Measurements from ENCODE around the gene SGSM2.
"Not testable (repeated sequence)": the region's sequence is repeated elsewhere in the genome, so short reads cannot be mapped to it uniquely, and the experiment has no call there.

The SGSM2 gene

GRCh38 chr17:2336852-2337543, at the start of gene SGSM2:
Gene SGSM2 (plus strand): TSS chr17:2337501. CDS start chr17:2337689, 188 bp downstream.
- DNase-seq (ENCODE audit: low read depth in 2 of 2) = no peak

- DNase-seq (ENCODE audit: low read depth in 2 of 2) = no peak
Measured at GRCh38 chr17:2289878-2290478, 47.3 kb upstream of the SGSM2 start.

- DNase-seq (ENCODE audit: low read depth in 2 of 2) = no peak
Measured at GRCh38 chr17:2292100-2292499, 45.2 kb upstream of the SGSM2 start.

DNA sequence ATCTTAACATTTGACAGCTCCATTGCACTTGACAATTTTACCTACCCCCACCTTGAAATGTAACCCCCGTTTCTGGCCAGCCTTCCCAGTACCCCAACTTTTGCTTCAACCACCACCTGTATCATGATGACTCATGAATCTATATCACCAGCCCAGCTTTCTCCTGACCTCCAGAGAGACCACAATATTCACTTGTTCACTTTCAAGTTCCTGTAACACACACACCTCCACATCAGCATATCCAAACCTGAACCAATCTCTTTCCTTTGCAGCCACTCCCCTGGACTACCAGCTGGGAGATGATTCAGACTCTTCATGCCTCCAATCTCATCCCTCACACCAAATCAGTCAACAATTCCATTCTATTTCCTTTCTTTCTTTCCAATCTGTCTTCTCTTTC, 41.7 kb upstream of the SGSM2 start:
- no peak for DNase-seq (ENCODE audit: low read depth in 2 of 2)

DNA sequence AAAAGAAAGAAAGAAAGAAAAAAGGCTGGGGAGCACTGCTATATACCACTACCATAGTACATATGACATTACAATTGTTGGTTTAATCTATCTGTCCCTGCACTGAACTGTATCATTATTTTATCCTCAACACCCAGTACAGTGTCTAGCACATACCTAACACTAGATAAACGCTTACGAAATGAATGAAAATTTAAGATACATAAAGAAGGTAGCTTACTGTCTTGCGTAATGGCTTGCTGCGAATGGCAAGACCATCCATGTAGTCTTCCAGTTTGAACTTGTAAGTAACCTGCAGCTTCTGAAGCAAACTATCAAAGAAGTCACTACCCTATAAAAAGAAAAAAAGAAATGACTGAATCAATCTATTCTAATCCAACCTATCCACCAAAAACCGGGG, 40.3 kb upstream of the SGSM2 start:
- DNase-seq (ENCODE audit: low read depth in 2 of 2) = no peak

- DNase-seq (ENCODE audit: low read depth in 2 of 2) = no peak
Measured at GRCh38 chr17:2299136-2299535, 38.2 kb upstream of the SGSM2 start.

DNA sequence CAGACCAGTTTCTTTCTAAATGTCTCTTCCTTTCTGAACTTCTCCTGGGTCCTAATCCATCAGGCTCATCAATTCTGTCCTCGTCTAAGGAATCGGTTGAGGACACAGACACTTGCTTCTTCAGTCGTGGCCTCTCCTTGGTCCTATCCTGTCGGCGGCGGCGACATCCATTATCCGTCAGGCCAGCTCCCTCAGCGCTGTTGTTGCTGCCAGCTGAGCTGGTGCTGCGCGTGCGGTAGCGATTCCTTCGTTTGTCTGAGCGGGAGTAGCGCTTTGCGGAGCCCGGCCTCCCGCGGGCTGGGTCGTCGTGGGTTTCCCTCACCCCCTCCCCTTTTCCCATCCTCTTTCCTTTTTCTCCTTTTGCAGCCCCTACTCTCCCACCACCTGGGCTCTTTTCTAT, 37.5 kb upstream of the SGSM2 start:
- no peak for DNase-seq (ENCODE audit: low read depth in 2 of 2)

GRCh38 chr17:2302778-2303203, 34.5 kb upstream of the SGSM2 start:
- DNase-seq (ENCODE audit: low read depth in 2 of 2) = no peak

DNA sequence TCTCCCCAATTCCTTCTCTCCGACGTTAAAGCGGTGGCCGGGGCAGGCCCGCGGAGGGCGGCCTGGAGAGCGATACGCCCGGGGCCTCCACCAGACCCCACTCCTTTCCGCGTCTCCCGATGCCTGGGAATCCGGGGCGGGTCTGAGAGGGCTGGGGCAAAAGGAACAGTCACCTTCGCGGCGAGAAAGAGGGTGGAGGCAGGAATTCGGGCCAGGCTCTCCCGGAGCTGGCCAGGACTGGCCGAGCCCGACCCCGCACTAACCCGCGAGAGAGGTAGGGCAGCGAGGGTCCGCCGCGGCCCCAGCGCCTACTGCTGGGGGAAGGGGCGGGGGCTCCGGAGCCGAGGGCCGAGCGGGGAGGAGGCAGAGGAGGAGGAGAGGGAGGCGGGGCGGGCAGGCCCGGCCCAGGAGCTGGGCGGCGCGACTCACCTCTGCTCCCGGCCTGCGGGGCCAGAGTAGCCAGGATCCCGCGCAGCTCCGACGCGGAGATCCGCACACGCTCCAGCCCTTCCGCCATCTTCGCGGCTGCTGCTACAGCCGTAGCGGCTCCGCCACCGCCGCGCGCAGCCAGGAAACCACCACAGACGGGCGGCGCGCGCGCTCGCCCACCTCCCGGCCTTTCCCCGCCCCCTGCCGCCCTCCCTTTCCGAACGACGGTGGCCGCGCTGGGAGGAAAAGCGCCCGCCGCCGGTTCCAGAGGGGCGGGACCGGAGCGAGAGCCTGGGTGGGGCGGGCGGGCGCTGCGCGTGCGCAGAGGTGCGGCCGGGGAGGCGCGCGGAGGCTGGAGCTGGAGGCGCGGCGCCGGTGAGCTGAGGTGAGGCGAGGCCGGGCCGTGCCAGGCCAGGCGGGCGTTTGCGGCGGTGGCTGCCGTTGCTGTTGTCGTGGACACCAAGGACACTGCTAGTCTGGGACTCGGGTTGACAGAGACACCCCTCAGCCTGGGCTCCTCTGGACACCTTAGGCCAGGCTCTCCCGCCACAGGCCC, 33.8 kb upstream of the SGSM2 start, which contains the start of the genes SMG6 and SRR:
TSS of gene SMG6 (minus strand) at position 582 of the 985 bp plus-strand sequence. CDS start at position 517, 65 bp downstream.
TSS of gene SRR (plus strand) at position 747 of the 985 bp plus-strand sequence. CDS start 11,611 bp downstream, outside the sequence.
- DNase-seq (ENCODE audit: low read depth in 2 of 2) = peak; percentile 67 to 81

- DNase-seq (ENCODE audit: low read depth in 2 of 2) = no peak
Measured at GRCh38 chr17:2304931-2305330, 32.4 kb upstream of the SGSM2 start.

DNA sequence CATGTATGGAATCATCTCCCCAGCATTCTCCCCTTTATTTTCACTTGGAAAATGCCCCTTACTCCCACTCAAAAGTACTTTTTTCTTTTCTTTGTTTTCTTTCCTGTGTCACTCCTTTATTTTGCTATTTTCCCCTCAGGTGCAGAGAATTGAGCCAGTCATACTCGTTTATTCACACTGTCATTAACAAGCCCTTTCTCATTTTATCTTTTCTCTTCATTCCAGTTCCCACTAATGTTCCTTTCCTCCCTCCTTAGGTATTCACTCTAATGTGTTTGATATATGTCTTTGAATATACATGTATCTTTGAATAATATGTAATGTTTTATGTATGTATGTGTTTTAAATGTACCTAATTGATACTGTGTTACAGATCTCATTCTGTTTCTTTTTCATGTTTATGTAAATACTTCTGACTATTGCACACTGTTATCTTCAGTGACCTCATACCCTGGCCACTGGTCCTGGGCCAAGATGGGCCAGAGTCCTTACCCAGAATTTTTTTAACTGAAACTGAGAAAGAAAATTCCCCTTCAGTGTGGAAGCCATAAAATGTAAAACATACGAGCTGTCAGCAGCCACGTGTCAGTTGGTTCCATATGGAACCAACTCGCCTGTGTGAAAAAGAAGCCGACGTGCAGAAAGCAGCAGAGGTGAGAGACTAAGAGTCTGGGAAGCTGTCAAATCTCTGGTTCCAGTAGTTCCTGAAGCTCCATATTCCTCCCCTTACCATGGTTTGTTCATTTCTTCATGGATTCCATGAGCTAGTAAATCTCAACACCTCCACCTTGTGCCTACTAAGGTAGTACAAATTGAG, 27.8 kb upstream of the SGSM2 start:
- DNase-seq (ENCODE audit: low read depth in 2 of 2) = peak in 1 of 2 experiments; percentile 14

DNA sequence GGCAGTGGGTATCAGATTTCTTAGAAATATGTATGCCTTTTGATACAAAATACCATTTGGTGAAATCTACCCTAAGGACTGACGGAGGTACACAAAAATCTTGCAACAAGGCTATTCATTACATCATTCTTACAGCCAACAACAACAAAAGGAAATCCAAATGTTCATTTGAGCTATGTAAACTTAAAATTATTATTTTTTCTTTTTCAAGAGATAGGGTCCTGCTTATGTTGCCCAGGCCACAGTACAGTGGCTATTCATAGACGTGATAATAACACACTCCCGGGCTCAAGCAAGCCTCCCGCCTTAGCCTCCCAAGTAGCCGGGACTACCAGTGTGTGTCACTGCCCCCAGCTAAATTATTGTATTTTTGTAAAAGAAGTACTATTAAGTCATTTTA, 24.6 kb upstream of the SGSM2 start:
- no peak for DNase-seq (ENCODE audit: low read depth in 2 of 2)

DNA sequence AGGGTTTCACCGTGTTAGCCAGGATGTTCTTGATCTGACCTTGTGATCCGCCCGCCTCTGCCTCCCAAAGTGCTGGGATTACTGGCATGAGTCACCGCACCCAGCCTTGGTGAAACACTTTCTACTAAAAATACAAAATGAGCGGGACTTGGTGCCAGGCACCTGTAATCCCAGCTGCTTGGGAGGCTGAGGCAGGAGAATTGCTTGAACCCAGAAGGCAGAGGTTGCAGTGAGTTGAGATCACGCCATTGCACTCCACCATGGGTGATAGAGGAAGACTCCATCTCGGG, 20.4 kb upstream of the SGSM2 start:
- not testable (repeated sequence) for DNase-seq (ENCODE audit: low read depth in 2 of 2)

DNA sequence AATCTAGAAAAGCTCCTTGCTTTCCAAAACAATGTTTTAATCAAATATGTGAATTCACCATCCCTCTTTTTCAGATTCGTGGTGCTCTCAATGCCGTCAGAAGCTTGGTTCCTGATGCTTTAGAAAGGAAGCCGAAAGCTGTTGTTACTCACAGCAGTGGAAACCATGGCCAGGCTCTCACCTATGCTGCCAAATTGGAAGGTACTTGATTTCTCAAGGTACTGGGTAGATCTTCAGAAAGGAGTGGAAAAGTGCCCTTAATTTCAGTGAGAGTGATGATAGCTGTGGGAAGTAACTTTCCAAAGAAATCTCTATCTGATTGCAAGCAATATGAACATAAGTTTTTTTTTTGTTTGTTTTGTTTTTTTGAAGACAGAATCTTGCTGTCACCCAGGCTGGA, 19.5 kb upstream of the SGSM2 start:
- DNase-seq (ENCODE audit: low read depth in 2 of 2) = no peak

- no peak for DNase-seq (ENCODE audit: low read depth in 2 of 2)
Measured at GRCh38 chr17:2319051-2319450, 18.2 kb upstream of the SGSM2 start.

- DNase-seq (ENCODE audit: low read depth in 2 of 2) = no peak
Measured at GRCh38 chr17:2321399-2321798, 15.9 kb upstream of the SGSM2 start.

DNA sequence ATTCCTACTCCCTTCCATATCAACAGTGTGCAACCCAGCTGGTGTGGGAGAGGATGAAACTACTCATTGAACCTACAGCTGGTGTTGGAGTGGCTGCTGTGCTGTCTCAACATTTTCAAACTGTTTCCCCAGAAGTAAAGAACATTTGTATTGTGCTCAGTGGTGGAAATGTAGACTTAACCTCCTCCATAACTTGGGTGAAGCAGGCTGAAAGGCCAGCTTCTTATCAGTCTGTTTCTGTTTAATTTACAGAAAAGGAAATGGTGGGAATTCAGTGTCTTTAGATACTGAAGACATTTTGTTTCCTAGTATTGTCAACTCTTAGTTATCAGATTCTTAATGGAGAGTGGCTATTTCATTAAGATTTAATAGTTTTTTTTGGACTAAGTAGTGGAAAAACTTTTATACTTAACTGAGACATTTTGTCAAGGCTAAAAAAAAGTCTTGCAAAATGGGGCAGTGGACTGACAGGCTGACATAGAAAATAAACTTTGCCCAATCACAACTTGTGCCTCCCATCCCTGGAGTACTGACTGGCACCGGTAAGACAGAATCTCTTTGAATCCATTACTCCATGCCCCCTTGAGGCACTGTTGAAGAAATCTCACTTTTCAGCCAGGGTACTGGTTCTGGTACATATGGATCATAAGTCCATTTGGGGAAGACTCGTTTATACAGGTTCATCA, 13.5 kb upstream of the SGSM2 start:
- no peak for DNase-seq (ENCODE audit: low read depth in 2 of 2)

DNA sequence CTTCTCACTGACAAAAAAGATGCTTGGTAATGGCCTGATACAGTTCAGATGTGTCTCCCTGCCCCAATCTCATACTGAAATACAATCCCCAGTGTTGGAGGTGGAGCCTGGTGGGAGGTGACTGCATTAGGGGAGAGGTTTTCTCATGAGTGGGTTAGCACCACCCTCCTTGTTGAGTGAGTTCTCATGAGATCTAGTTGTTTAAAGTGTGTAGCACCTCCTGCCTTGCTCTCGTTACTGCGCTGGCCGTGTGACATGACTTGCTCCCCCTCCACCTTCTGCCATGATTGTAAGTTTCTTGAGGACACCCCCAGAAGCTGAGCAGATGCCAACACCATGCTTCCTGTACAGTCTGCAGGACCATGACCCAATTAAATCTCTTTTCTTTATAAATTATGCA, 6.0 kb upstream of the SGSM2 start:
- DNase-seq (ENCODE audit: low read depth in 2 of 2) = no peak

DNA sequence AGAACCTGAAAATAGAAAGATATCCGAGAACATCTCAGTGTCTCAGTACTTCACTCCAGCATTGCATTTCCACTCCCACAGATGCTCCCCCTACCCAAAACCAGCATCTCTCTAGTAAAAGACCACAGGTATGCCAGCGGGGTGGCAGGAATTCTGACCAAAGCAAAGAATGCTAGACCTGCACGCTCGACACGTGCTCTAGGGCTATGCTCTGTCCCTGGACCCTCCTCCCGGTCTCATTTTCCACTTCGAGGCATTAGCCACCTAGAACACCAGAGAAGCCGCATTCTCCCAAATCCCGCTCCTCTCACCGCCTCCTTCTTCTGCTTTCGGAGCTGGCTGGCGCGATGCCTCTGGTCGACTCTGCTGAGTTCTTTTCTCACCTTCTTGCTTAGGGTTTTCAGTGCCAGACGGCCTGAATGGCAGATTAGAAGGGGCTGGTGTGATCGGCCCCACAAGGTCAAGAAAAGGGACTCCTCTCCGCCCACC, 1.5 kb upstream of the SGSM2 start:
- no peak for DNase-seq (ENCODE audit: low read depth in 2 of 2)

DNA sequence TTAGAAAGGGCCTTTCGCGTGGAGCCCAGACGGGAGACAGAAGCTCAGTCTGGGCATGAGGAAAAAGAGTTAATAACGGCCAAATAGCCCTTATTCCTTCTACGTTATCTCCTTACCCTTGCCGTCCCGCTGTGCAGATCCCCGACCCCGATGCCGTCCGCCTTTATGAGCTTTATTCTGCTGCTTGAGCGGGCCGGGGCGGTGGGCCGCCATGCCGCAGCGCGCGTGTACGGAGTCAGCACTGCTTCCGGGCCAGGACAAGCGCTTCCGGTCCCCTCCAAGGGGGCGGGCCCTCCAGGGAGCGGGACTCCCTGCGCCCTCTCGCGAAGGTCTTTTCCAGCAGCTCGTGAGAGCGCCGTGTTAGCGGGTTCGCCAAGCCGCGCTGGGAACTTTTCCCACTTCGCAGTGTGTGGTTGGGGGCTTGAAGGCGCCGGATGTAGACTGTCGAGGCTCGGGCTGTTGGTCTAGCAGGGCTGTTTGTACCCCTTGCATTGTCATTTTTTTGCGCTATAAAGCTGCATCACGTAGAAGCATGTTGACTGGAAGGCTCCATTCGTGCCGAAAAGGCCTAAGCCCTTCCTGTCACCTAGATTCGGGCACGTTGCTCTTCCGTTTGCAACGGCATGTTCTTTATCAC, 968 bp upstream of the SGSM2 start, which contains the start of gene TSR1:
TSS of gene TSR1 (minus strand) at position 243 of the 637 bp plus-strand sequence. CDS start at position 213, 30 bp downstream.
- DNase-seq (ENCODE audit: low read depth in 2 of 2) = peak; percentile 65 to 66

Data from fibroblast of skin of left biceps (primary cell).